NCI-H1436 treated with DMSO at 0.1 percent for 48 hours (cell line): Measurements from ENCODE around the gene C14orf180.
"Not testable (repeated sequence)": the region's sequence is repeated elsewhere in the genome, so short reads cannot be mapped to it uniquely, and the experiment has no call there.

Experiments
- DNase-seq: peaks from one replicate; lab custom pipeline; 2025; lab: John Stamatoyannopoulos, UW

The C14orf180 gene

GRCh38 chr14:104614126-104614812, 34.7 kb downstream of the C14orf180 start:
- no peak for DNase-seq

- no peak for DNase-seq
These were observed 45.4 kb downstream of the C14orf180 start for GRCh38 chr14:104624939-104625338.

GRCh38 chr14:104632781-104633180, 53.2 kb downstream of the C14orf180 start:
- DNase-seq, result no peak

- DNase-seq, result no peak
These were observed 53.9 kb downstream of the C14orf180 start for GRCh38 chr14:104633276-104634137.

GRCh38 chr14:104634138-104634760, 54.7 kb downstream of the C14orf180 start:
- DNase-seq, result no peak

GRCh38 chr14:104634886-104635570, 55.5 kb downstream of the C14orf180 start:
- DNase-seq, result no peak

GRCh38 chr14:104635717-104636116, 56.2 kb downstream of the C14orf180 start:
- no peak for DNase-seq

GRCh38 chr14:104636131-104636530, 56.6 kb downstream of the C14orf180 start:
- no peak for DNase-seq

- not testable (repeated sequence) for DNase-seq
These were observed 57.4 kb downstream of the C14orf180 start for GRCh38 chr14:104636846-104637545.

- no peak for DNase-seq
These were observed 58.0 kb downstream of the C14orf180 start for GRCh38 chr14:104637546-104638003.

- DNase-seq, result no peak
These were observed 58.6 kb downstream of the C14orf180 start for GRCh38 chr14:104638190-104638589.

- no peak for DNase-seq
These were observed 59.4 kb downstream of the C14orf180 start for GRCh38 chr14:104638927-104639450.

- no peak for DNase-seq
These were observed 59.9 kb downstream of the C14orf180 start for GRCh38 chr14:104639471-104639870.
